GM21737 (cell line): ENCODE data around the gene TLX3.

Source experiments
- ATAC-seq: cut with Tn5 transposase; IDR thresholded peaks from one replicate; pipeline ENCODE4 v1.9.1; 2021; ENCODE audit warnings: mild to moderate bottlenecking, moderate library complexity; ENCODE audit not compliant: unreplicated experiment

TLX3 gene

DNA sequence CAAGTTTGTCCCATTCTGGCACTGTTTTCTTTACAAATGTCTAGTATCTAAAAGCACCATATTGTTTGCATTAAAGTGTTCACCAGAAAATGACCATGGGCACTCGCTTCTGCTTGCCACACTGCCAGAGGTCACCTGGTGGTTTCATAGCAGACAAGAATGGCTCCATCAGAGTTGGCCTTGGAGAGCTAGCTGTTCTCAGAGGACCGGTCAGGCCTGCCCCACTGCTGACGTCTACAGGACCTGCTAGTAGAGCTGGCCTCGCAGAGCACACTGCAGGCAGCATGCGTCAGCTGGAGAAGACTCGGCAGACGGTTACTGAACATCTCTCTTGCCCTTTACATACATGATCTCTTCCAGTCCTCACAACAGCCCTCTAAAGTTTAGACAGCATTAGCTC, 8.7 kb upstream of the TLX3 start:
- ATAC-seq, result no peak

DNA sequence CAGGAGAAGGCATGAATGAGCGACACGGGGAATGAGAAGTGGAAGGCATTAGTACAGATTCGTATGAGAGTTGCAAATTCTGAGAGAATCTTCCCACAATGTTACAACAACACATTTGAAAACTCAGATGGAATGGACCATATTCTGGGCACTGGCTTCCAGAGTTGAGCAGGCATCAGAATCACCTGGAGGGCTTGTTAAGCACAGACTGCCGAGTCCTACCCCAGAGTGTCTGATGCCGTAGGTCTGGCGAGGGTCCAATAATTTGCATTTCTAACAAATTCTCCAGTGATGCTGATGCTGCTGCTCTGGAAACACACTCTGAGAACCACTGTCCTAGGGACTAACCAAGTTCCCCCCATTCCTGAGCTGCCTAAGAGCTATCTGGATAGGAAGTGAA, 2.9 kb upstream of the TLX3 start:
- ATAC-seq, result no peak

DNA sequence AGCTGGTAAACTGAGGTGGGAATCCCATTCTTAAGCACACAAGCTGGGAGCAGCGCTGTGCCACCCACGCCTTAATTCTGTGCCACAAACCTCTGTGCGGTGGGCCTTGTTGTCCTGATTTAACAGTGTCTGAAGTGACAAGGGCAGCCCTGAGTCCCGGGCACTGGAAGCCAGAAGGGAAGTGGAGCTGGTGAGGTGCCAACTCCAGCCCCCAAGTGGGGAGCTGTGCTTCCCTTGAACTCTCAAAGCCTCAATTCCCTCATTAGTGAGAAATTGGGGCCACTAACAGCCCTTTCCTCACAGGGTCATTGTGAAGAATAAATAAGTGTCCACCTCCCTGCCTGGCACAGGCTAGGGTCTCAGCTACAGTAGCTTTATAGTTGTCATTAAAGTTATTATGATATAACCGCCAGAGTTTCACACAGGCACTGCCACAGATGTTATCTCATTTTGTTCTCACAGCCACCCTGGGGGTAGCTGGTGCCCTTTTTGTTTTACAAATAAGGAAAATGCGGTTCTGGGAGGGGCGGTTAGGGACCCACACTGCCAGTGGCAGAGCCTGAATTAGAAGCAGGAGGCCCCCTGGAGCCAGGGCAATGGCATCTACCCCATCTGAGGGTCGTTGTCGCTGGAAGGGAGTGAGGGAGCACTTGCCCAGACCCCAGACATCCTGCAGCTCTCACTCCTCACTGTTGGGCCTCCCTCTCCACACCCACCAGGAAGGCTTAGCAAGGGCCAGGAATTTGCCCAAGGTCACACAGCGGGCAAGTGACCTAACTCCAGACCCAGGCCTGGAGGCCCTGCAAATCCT, 2.1 kb upstream of the TLX3 start:
- ATAC-seq, result no peak

DNA sequence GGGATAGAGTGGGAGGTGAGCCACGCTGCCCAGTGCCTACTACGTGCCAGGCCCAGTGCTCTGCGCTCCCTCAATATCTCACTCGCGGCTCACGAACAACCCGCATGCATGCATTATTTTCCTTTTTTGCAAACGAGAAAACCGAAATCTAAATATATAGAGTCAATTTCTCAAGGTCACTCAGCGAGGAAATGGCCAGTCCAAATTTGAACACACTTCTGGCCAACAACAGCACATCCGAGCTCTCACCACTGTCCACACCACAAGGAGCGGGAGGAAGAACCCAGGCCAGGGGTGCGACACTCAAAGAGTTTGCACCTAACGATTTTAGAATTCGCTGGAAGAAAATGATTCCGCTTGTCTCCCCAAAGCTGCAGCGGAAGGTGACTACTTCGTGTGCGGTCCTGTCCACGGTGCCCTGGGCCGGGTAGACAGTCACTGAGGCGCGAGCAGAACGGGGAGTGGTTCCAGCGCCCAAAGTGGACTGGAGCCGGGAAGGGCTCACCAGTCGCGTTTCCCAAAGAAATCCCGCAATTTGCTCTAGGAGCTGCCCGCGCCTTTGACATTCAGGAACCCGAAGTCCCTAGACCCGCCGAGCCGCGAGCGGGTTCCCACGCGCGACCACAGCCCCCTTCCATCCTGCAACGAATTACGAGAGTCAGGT, 1.1 kb upstream of the TLX3 start:
- ATAC-seq, result no peak

DNA sequence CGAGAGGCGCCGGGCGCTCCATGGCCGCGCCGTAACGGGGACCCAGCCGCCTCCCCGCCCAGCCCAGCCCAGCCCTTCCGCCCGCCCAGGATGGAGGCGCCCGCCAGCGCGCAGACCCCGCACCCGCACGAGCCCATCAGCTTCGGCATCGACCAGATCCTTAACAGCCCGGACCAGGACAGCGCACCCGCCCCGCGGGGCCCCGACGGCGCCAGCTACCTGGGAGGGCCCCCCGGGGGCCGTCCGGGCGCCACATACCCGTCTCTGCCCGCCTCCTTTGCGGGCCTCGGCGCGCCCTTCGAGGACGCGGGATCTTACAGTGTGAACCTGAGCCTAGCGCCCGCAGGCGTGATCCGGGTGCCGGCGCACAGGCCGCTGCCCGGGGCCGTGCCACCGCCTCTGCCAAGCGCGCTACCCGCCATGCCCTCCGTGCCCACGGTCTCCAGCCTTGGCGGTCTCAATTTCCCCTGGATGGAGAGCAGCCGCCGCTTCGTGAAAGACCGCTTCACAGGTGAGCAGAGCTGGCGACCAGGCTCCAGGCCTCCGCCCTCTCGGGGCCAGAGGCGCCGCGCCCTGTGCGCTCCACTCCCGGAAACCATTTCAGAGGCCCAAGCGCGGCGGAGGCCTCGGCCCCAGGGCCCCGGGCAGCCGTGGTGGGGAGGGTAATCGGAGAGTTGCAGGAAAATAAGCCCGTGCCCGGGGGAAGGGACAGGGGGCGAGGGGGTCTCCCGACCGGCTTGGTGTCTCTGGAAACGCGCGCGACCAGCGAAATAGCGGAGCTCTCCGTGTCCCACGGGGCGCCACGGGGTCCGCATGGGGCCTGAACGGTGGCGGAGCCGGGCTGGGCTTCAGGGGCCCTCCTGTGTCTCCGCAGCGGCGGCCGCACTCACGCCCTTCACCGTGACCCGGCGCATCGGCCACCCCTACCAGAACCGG, 496 bp downstream of the TLX3 start:
- ATAC-seq, result no peak

DNA sequence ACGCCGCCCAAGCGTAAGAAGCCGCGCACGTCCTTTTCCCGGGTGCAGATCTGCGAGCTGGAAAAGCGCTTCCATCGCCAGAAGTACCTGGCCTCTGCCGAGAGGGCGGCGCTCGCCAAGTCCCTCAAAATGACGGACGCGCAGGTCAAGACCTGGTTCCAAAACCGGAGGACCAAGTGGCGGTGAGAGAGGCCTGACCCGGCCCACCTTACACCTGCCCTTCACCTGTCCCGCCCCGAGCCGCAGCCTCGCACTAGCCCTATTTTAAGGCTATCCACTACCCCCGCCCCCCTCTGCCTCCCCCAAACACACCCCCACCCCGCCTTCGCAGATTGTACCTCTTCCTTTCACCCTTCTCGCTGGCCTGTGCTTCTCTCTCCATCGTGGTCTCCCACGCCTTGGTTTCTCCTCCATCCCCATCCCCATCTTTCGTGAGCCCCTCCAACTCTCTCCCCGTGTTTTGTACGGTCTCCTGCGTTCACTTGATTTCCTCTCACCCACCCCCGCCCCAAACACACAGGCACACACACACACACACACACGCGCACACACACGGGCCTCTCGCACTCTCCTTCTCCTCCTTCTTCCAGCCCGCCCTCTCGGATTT, 1.3 kb downstream of the TLX3 start:
- ATAC-seq, result no peak

DNA sequence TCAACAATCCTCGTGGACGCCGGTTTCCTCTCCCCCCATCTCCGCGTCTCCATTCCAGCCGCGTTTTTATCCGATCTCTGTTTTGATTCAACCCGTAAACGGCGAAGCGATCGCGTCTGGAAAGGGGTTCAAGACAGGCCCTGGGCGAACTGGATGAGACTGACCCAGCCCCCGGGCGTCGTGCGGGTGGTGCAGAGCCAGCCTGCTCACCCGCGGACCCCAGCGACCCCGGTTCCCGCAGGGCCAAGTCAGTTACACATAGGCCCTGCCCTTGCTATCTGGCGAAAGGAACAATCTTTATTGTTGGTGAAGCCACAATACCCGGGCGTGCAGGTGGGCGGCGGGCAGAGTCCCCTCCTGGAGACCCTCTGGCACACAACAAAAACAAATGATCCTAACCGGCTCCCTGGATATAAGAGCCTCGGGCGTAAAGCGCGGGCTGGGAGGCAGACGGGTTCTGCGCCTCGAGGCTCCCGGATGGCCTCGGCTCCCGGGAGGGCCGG, 1.8 kb downstream of the TLX3 start:
- ATAC-seq, result no peak

DNA sequence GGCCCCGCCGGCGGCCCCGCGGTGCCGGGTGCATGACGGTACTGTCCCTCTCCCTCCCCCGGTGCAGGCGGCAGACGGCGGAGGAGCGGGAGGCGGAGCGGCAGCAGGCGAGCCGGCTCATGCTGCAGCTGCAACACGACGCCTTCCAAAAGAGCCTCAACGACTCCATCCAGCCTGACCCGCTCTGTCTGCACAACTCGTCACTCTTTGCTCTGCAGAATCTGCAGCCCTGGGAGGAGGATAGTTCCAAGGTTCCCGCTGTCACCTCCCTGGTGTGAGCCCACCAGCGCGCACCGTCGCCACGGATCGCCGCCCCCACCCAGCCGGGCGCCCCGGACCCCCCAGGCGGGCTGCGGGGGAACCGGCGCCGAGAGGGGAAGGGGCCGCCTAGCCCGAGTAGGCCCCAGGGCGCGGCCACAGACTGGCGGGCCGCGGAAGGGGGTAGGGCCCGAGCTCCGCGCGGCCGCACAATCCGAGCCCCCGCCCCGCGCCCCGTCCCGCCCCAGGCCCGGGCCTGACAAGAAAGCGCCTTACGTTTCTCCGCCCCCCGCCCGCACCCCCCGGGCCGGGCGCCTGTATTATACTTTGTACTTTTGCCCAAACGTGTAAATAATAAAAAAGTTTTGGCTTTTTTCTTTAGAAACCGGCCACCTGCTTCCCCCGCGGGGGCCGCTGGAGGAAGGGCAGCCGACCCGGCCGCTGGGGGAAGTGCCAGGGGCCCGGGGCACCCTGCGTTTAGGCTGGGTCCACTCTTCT, 2.5 kb downstream of the TLX3 start:
- ATAC-seq, result no peak

DNA sequence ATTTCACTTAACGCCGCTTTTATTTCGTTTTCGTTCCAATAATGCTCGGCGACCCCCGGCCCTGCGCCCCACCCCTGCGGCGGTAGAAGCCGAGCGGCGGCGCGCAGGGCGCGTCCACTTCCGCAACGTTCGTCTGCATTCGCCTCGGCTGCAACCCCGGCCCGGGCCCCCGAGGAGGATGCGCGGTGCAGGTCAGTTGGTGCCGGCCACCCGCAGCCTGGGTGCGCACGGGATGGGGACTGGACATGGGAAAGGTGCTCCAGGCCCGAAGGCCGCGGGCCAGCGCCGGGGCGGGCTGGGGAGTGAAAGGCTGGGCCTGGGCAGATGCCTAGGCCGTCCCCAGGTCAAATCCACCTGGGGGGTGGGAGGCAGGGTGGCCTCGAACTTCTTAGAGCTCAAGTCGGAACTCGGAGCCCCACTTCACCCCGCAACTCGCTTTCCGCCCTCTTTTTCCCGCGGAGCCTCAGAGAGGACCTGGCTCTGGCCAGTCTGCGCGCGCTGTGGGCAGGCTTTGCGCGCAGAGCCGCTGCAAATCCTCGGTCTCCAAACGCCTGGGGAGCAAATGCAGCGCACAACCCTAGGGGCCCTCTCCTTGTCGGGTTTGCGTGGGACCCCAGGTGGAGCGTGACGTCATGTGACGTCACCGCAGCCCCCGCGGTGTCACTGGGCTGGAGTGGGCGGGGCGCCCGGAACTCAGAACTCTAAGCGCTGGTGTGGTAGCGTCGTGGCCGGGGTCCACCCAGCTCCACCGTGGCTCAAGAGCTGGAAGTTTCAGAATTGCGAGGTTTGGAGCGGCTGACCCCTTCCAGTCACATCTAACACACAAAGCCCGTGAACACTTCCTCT, 3.3 kb downstream of the TLX3 start:
- ATAC-seq, result no peak

DNA sequence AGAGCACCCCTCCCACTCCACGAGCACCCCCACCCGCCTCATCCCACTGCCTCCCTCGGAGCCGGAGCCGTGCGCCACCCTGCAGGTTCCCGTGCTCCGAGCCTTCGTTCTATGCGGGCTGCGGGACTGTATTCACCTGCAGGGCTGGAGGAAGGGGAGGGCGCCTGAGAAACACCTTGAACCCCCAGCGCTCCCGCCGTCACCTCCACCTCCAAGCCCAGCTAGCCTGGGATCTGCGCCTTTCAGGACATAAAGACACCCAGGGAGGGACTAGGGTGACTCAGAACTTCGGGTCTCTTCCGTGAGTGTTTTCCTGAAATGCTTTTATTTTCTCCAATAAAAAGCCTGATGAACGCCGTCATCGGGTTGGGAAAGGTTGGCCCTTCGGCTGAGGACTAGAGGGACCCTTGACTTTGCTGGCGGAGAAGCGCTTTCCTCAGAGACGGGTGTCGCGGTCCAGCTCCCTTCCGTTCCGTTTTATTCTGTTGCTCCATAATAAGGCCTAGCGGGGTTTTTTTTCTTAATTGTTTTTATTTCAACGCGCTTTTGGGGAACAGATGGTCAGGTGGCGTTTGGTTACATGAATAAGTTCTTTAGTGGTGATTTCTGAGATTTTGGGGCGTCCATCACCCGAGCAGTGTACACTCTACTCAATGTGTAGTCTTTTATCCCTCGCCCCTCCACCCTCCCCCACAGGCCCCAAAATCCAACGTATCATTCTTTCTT, 4.6 kb downstream of the TLX3 start:
- ATAC-seq, result no peak

DNA sequence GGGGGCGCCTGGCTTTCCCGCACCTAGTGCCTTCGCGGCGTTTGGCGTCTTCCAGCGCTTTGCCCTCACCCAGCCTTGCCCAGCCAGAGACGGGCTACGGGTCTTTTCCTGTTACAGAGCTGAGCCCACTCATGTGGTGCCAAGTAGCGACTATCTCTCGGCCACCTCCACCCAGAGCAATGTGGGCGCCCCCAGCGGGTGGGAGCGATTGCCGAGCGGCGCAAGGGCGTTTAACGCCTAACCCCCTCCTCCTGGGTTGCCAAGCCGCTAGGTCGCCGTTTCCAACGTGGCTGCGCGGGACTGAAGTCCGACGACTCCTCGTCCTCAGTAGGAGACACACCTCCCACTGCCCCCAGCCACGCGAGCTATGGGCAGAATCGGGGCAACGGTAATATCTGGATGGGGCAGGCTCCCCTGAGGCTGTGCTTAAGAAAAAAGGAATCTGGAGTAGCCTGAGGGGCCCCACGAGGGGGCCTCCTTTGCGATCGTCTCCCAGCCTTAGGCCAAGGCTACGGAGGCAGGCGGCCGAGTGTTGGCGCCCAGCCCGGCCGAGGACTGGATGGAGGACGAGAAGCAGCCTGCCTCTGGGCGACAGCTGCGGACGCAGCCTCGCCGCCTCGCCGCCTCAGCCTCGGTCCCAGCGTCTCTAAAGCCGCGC, 5.8 kb downstream of the TLX3 start:
- no peak for ATAC-seq

DNA sequence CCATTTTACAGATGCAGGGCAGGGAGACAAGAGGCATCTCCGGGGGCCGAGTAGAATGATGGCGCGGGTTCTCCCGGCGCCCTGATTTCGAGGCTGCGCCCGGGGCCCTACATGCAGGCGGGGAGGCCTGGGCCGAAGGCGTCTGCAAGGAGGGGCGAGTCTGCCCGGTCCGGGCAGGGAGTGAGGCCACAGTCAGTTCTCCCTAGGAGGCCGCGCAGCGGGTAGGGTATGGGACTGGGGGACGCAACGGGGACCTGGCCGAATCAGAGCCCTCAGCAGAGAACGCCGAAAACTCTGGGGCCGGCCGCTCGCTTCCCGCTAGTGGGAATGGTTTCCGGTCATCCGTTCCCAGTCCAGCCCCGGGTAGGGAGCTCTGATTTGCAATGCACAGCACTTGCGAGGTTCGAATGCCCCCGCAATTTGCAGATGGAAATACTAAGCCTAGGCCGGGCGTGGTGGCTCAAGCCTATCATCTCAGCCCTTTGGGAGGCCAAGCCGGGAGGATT, 6.4 kb downstream of the TLX3 start:
- ATAC-seq, result no peak

DNA sequence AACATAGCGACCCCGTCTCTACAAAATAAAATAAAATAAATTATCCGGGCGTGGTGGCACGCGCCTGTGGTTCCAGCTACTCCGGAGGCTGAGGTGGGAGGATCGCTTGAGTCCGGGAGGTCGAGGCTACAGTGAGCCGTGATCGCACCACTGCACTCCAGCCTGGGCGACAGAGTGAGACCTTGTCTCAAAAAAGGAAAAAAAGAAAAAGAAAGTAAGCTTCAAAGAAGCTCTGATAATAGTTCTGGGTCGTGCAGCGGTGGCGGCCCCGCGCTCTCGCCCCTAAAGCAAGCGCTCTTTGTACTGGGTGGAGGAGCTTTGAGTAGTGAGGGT, 6.8 kb downstream of the TLX3 start:
- ATAC-seq, result no peak

DNA sequence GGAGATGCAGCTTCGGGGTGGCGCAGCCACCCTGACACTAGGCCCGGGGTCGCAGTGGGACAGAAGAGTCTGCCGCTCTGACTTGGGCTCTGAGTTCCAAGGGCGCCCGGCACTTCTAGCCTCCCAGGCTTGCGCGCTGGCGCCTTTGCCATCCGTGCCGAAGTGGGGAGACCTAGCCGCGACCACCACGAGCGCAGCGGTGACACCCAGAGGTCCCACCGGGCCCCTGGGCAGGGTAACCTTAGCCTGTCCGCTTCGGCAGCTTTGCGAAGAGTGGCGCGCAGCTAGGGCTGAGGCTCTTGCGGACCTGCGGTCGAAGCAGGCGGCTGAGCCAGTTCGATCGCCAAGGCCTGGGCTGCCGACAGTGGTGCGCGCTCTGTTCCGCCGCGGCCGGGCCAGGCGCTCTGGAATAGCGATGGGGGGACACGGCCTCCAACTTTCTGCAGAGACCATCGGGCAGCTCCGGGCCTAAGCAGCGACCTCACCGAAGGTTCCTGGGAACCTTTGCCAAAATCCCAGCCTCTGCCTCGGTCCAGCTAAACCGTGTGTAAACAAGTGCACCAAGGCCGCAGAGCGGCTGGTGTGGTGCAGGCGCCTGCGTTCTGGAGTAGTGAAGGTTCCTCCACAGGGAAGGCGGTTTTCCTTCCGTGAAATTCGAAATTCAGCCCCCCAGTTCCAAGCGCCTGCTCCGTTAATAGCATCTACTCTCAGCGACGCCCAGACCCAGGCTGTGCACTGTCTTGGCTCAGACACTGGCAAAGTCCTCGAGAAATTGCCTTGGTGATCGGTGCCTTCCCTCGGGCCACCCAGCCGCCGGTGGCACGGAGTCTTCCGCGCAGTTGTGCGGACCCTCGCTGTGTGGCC, 7.4 kb downstream of the TLX3 start:
- no peak for ATAC-seq

DNA sequence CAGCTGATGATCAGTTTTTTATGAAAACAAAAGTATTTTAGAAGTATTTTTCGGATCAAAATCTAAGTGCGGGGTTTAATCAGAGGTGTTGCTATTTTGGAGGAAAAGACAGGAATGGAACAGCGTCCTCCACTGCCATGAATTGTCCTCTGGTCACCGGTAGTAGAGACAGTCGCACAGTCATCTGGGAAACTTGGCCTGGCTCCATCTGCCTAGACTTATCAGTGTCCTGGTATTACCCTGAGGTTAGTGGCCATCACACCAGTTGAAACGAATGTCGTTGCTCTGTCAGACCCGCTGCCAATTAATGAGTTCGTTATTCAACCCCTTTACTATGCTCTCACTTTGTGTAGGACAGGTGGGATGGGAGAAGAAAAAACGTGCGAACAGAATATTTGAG, 8.2 kb downstream of the TLX3 start:
- no peak for ATAC-seq

DNA sequence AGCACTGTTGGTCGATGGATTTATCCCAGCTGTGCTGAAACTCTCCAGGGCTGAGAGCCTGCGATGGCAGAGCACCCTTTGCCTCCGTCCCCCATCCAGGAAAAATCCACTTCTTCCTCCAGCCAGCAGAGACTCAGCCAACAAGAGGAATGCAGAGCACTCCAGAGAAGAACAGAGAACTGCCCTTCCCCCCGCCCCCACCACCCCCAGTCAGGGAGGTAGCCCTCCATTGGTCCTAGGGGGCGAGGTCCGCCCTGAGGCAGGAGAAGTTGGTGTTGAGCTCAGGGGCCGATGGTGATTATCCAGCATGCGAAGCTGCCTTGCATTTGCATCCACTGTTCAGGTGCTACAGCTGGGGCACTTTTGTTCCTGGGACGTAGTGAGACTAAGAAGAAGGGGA, 9.0 kb downstream of the TLX3 start:
- ATAC-seq, result no peak

DNA sequence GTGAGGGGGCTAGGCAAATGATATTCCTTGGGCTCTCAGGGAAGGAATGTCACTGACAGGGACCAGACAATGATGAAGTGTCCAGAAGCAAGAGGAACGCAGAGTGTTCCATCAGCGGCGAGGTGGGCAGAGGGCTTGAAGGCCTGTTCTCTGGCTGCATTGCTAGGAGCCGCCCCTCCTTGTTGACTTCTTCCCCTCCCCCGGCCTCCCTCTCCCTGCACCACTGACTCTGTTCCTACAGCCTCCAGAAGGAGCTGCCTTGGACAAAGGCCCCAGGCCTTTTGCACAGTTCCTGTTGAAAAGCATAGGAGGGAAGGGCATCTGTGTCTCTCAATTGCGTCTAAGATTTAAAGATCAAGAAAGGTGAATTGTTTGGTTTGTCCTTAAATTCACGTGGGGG, 12.4 kb downstream of the TLX3 start:
- no peak for ATAC-seq
